RWPE2 (cell line): ENCODE measurements around the gene MICAL2.

Experiments
- ATAC-seq: fragments of 200-7000 bp; cut with Tn5 transposase; 3 replicates; pipeline ENCODE4 v1.9.1; 2021; ENCODE audit warnings: low read depth
- DNase-seq: peaks from one replicate; pipeline ENCODE4 v3.0.0-alpha.2; 2020; ENCODE audit warnings: low spot score
- H3K27ac ChIP-seq: fragments of 450-650 bp; 2 replicates; pipeline ENCODE4 v1.5.1; 2017; ENCODE audit warnings: mild to moderate bottlenecking; ENCODE audit not compliant: poor library complexity, severe bottlenecking
- H3K27me3 ChIP-seq: fragments of 250-450 bp; sonication (Bioruptor Pico); 2 replicates; pipeline ENCODE4 v1.5.1; 2021; ENCODE audit warnings: mild to moderate bottlenecking, moderate library complexity; ENCODE audit not compliant: insufficient read depth, poor library complexity, severe bottlenecking
- H3K36me3 ChIP-seq: fragments of 250-450 bp; sonication (Bioruptor Pico); 2 replicates; pipeline ENCODE4 v1.5.1; 2020; ENCODE audit warnings: low read depth, mild to moderate bottlenecking, moderate library complexity
- H3K4me1 ChIP-seq: fragments of 250-450 bp; sonication (Bioruptor Pico); 2 replicates; pipeline ENCODE4 v1.5.1; 2021; ENCODE audit warnings: mild to moderate bottlenecking, moderate library complexity; ENCODE audit not compliant: insufficient read depth, poor library complexity, severe bottlenecking
- H3K4me3 ChIP-seq: fragments of 250-450 bp; sonication (Bioruptor Pico); 2 replicates; pipeline ENCODE4 v1.5.1; 2021; ENCODE audit warnings: mild to moderate bottlenecking, moderate library complexity; ENCODE audit not compliant: severe bottlenecking
- H3K9me3 ChIP-seq: fragments of 250-450 bp; sonication (Bioruptor Pico); 2 replicates; pipeline ENCODE4 v1.5.1; 2021; ENCODE audit warnings: mild to moderate bottlenecking, moderate library complexity; ENCODE audit not compliant: severe bottlenecking
- TF ChIP-seq, protein P1 (sequence below): fragments of 450-650 bp; IDR thresholded peaks from one replicate; pipeline ENCODE4 v1.5.1; 2017; ENCODE audit warnings: mild to moderate bottlenecking, moderate library complexity; ENCODE audit not compliant: poor library complexity, severe bottlenecking

Gene MICAL2

GRCh38 chr11:12111549-12112520, 1.4 kb downstream of the MICAL2 start:
- Histone ChIP-seq H3K27me3 (no peaks in the 10 kb centered on the region), H3K36me3 (peaks cover 54% of the 10 kb centered on the region), H3K4me3 (peak overlapping the region; percentile 78), H3K27ac (peak overlapping the region; percentile 90), H3K9me3 (no peaks in the 10 kb centered on the region), H3K4me1 (peaks cover 31% of the 10 kb centered on the region)
- ATAC-seq (no peak), DNase-seq (no peak)
- TF ChIP-seq, protein P1, sequence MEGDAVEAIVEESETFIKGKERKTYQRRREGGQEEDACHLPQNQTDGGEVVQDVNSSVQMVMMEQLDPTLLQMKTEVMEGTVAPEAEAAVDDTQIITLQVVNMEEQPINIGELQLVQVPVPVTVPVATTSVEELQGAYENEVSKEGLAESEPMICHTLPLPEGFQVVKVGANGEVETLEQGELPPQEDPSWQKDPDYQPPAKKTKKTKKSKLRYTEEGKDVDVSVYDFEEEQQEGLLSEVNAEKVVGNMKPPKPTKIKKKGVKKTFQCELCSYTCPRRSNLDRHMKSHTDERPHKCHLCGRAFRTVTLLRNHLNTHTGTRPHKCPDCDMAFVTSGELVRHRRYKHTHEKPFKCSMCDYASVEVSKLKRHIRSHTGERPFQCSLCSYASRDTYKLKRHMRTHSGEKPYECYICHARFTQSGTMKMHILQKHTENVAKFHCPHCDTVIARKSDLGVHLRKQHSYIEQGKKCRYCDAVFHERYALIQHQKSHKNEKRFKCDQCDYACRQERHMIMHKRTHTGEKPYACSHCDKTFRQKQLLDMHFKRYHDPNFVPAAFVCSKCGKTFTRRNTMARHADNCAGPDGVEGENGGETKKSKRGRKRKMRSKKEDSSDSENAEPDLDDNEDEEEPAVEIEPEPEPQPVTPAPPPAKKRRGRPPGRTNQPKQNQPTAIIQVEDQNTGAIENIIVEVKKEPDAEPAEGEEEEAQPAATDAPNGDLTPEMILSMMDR, result no peak

DNA sequence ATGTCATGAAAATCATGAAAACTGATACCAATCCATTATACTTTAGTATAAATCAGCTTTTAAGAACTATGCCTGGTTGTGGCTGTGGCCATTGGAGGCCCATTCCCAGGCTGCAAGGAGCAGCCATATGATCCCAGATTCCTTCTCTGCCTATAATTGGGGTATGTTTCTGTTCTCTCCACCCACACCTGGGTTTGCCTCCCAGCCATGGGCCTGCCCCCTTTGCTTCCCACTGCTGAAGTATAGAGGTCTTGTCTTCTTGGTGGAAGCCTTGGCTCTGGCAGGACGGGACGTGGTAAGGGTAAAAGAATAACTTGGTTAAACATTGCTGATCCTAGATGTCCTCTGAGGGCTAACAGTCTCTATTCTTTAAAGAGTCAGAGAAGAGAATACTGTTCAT, 2.4 kb downstream of the MICAL2 start:
- H3K36me3 ChIP-seq, result peaks cover 64% of the 10 kb centered on the region
- peaks cover 40% of the 10 kb centered on the region for H3K4me1 ChIP-seq
- no peaks in the 10 kb centered on the region for H3K27me3 ChIP-seq
- TF ChIP-seq, protein P1, result no peak
- no peaks in the 10 kb centered on the region for H3K9me3 ChIP-seq
- H3K27ac ChIP-seq, result peak overlapping the region; percentile 90
- ATAC-seq, result no peak
- DNase-seq, result no peak
- H3K4me3 ChIP-seq, result peak overlapping the region; percentile 78

- TF ChIP-seq, protein P1, result no peak
- peaks cover 43% of the 10 kb centered on the region for H3K4me1 ChIP-seq
- H3K27me3 ChIP-seq, result no peaks in the 10 kb centered on the region
- DNase-seq (no peak), ATAC-seq (no peak)
- peak overlapping the region; percentile 78 for H3K4me3 ChIP-seq
- peaks cover 69% of the 10 kb centered on the region for H3K36me3 ChIP-seq
- peak overlapping the region; percentile 90 for H3K27ac ChIP-seq
- H3K9me3 ChIP-seq, result no peaks in the 10 kb centered on the region
Measured at GRCh38 chr11:12113294-12113693, 2.9 kb downstream of the MICAL2 start.

DNA sequence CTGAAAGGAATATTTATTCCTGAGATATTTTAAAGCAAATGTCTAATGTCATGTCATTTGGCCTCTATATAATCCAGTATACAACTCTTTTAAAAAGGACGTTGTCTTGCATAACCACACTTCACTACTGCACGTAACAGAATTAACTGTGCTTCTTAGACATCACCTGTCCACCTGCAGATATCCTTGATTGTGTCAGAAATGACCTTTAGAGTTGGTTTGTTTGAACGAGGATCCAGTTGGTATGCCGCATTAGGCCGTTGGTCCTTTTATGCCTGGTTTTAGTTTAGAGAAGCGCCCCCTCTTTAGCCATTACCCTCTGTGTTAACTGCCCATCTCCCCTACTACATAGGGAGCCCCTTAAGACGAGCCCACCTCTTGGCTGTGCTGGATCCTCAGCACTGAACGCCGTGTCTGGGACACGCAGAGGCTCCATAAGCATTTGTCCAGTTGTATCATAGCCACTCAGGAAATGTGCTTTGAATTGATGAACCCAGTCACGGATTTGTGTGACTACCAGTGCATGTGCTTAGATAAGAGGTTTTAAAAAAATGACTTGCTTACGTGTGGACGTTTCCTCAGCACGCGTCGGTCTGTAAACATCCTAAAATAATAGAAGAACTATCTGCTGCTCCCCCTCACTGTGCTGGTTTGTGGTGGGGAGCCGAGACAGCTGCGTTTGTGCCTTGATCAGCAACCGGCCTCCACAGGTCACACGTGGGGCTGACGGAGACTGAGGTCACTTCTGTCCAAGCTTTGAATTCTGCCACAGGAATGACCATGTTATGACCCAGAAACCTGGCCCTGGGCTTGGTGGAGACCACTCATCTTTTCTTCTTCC, 4.0 kb downstream of the MICAL2 start:
- peaks cover 80% of the 10 kb centered on the region for H3K36me3 ChIP-seq
- no peak for ATAC-seq
- peaks cover 53% of the 10 kb centered on the region for H3K4me1 ChIP-seq
- no peak overlapping the region for H3K4me3 ChIP-seq
- TF ChIP-seq, protein P1, result no peak
- DNase-seq, result no peak
- H3K9me3 ChIP-seq, result no peaks in the 10 kb centered on the region
- peak overlapping the region; percentile 90 for H3K27ac ChIP-seq
- H3K27me3 ChIP-seq, result no peaks in the 10 kb centered on the region
